Neural progenitor cell (in vitro differentiated cells): ENCODE measurements around the gene DKK1. TPM values are rescaled to one million over a fixed set of nuclear protein-coding genes. Genes with fewer than 3 reads are reported as not detected.

ENCODE experiments used
- DNase-seq: peaks from one replicate; pipeline ENCODE4 v3.0.0-alpha.2; 2016; ENCODE audit warnings: low spot score
- H2AFZ ChIP-seq: fragments of 200-600 bp; sonication (generic); replicated peaks from 2 replicates; pipeline ENCODE4 v1.6.1; 2016; ENCODE audit warnings: antibody characterized with exemption
- H3F3A ChIP-seq: fragments of 200-600 bp; sonication (generic); 2 replicates; pipeline ENCODE4 v1.6.1; 2016; ENCODE audit warnings: antibody characterized with exemption, low read depth
- H3K27ac ChIP-seq: fragments of 200-600 bp; sonication (generic); 2 replicates; pipeline ENCODE4 v1.5.1; 2016; ENCODE audit warnings: mild to moderate bottlenecking
- H3K27me3 ChIP-seq: fragments of 200-600 bp; sonication (generic); 2 replicates; pipeline ENCODE4 v1.6.1; 2016; ENCODE audit warnings: mild to moderate bottlenecking, moderate library complexity
- H3K36me3 ChIP-seq: fragments of 200-600 bp; sonication (generic); 2 replicates; pipeline ENCODE4 v1.5.1; 2016
- H3K4me1 ChIP-seq: fragments of 200-600 bp; sonication (generic); 2 replicates; pipeline ENCODE4 v1.6.1; 2016; ENCODE audit warnings: mixed run types
- H3K4me2 ChIP-seq: fragments of 200-600 bp; sonication (generic); 2 replicates; pipeline ENCODE4 v1.6.1; 2016
- H3K4me3 ChIP-seq: fragments of 200-600 bp; sonication (generic); 2 replicates; pipeline ENCODE4 v1.5.1; 2016
- H3K79me2 ChIP-seq: fragments of 200-600 bp; sonication (generic); 2 replicates; pipeline ENCODE4 v1.6.1; 2016; ENCODE audit warnings: low read depth
- H3K9ac ChIP-seq: fragments of 200-600 bp; sonication (generic); 2 replicates; pipeline ENCODE4 v1.6.1; 2016
- H3K9me3 ChIP-seq: fragments of 200-600 bp; sonication (generic); 2 replicates; pipeline ENCODE4 v1.5.1; 2016; ENCODE audit warnings: low read depth
- H4K20me1 ChIP-seq: fragments of 200-600 bp; sonication (generic); 2 replicates; pipeline ENCODE4 v1.6.1; 2016; ENCODE audit warnings: low read depth
- H3K27ac Mint-ChIP-seq: 3 replicates; pipeline ENCODE4 v1.8.0; 2021; ENCODE audit warnings: mixed read lengths
- H3K27me3 Mint-ChIP-seq: 2 replicates; pipeline ENCODE4 v1.8.0; 2022; ENCODE audit warnings: low read depth, mild to moderate bottlenecking, inconsistent platforms, moderate library complexity, mixed read lengths; ENCODE audit not compliant: insufficient read depth
- H3K36me3 Mint-ChIP-seq: 3 replicates; pipeline ENCODE4 v1.8.0; 2021; ENCODE audit warnings: mixed read lengths
- H3K4me1 Mint-ChIP-seq: 3 replicates; pipeline ENCODE4 v1.8.0; 2021; ENCODE audit warnings: mixed read lengths
- H3K4me3 Mint-ChIP-seq: 3 replicates; pipeline ENCODE4 v1.8.0; 2021; ENCODE audit warnings: mild to moderate bottlenecking, moderate library complexity, mixed read lengths
- H3K9me3 Mint-ChIP-seq: 3 replicates; pipeline ENCODE4 v1.8.0; 2020; ENCODE audit warnings: mixed read lengths
- CTCF ChIP-seq: fragments of 200-600 bp; sonication (generic); IDR thresholded peaks from 2 replicates; pipeline ENCODE4 v1.5.1; 2017; ENCODE audit warnings: antibody characterized with exemption, mild to moderate bottlenecking
- EZH2 ChIP-seq: fragments of 200-600 bp; sonication (generic); IDR thresholded peaks from 2 replicates; pipeline ENCODE4 v1.6.1; 2017; ENCODE audit warnings: antibody characterized with exemption, mild to moderate bottlenecking, moderate library complexity
- EZH2phosphoT487 ChIP-seq: fragments of 200-600 bp; sonication (generic); IDR thresholded peaks from 2 replicates; pipeline ENCODE4 v1.6.1; 2017; ENCODE audit warnings: antibody characterized with exemption
- total RNA-seq: library from RNA; depleted of rRNA; stranded (reverse); fragments of >200 nt; gene quantifications from 2 replicates; pipeline ENCODE4 v1.2.3, GENCODE V29; 2015; ENCODE audit warnings: low replicate concordance

DKK1 gene
- total RNA-seq, 1 donor from 2014 or later, result 16.1 TPM

GRCh38 chr10:52268790-52269189 lies 45.3 kb upstream of the DKK1 start:
- no peak overlapping the region for H3K4me2 ChIP-seq
- no peak overlapping the region for H3K9ac ChIP-seq

GRCh38 chr10:52269233-52269632 lies 44.8 kb upstream of the DKK1 start:
- Mint-ChIP-seq H3K27me3 (no peaks in the 10 kb centered on the region), H3K4me3 (no peak overlapping the region), H3K27ac (no peak overlapping the region), H3K9me3 (no peaks in the 10 kb centered on the region), H3K4me1 (no peaks in the 10 kb centered on the region), H3K36me3 (no peaks in the 10 kb centered on the region)
- no peak overlapping the region for H3K9ac ChIP-seq
- H3K4me2 ChIP-seq, result no peak overlapping the region
- no peaks in the 10 kb centered on the region for H3F3A ChIP-seq
- H3K9me3 ChIP-seq, result no peaks in the 10 kb centered on the region
- no peak overlapping the region for H3K4me3 ChIP-seq
- no peaks in the 10 kb centered on the region for H4K20me1 ChIP-seq
- DNase-seq, result no peak
- H3K36me3 ChIP-seq, result no peaks in the 10 kb centered on the region
- H2AFZ ChIP-seq, result no peak overlapping the region
- H3K27me3 ChIP-seq, result no peaks in the 10 kb centered on the region
- no peaks in the 10 kb centered on the region for H3K79me2 ChIP-seq
- no peaks in the 10 kb centered on the region for H3K4me1 ChIP-seq
- TF ChIP-seq EZH2phosphoT487 (no peak), EZH2 (no peak), CTCF (no peak)
- no peak overlapping the region for H3K27ac ChIP-seq

More at GRCh38 chr10:52268790-52269189, 45.3 kb upstream of the DKK1 start:
- no peak overlapping the region for H3K4me3 Mint-ChIP-seq
- no peaks in the 10 kb centered on the region for H3K4me1 Mint-ChIP-seq
- Histone ChIP-seq H3K79me2 (no peaks in the 10 kb centered on the region), H3K4me3 (no peak overlapping the region), H3K27ac (no peak overlapping the region), H3K36me3 (no peaks in the 10 kb centered on the region), H3F3A (no peaks in the 10 kb centered on the region), H3K27me3 (no peaks in the 10 kb centered on the region), H4K20me1 (no peaks in the 10 kb centered on the region), H2AFZ (no peak overlapping the region), H3K9me3 (no peaks in the 10 kb centered on the region), H3K4me1 (no peaks in the 10 kb centered on the region)
- no peaks in the 10 kb centered on the region for H3K9me3 Mint-ChIP-seq
- H3K36me3 Mint-ChIP-seq, result no peaks in the 10 kb centered on the region
- DNase-seq, result no peak
- no peaks in the 10 kb centered on the region for H3K27me3 Mint-ChIP-seq
- no peak overlapping the region for H3K27ac Mint-ChIP-seq
- TF ChIP-seq EZH2 (no peak), CTCF (no peak), EZH2phosphoT487 (no peak)

GRCh38 chr10:52276163-52276562 lies 37.9 kb upstream of the DKK1 start:
- Histone ChIP-seq H3K36me3 (no peaks in the 10 kb centered on the region), H3K4me3 (no peak overlapping the region), H3K4me1 (no peaks in the 10 kb centered on the region), H3K27me3 (no peaks in the 10 kb centered on the region), H3K9ac (no peak overlapping the region), H3K9me3 (no peaks in the 10 kb centered on the region), H3K27ac (no peak overlapping the region), H3K4me2 (no peak overlapping the region), H3K79me2 (no peaks in the 10 kb centered on the region), H3F3A (no peaks in the 10 kb centered on the region), H2AFZ (no peak overlapping the region), H4K20me1 (no peaks in the 10 kb centered on the region)
- TF ChIP-seq EZH2 (no peak), CTCF (no peak), EZH2phosphoT487 (no peak)
- H3K27me3 Mint-ChIP-seq, result no peaks in the 10 kb centered on the region
- peaks cover 6% of the 10 kb centered on the region for H3K9me3 Mint-ChIP-seq
- no peak overlapping the region for H3K27ac Mint-ChIP-seq
- H3K4me3 Mint-ChIP-seq, result no peak overlapping the region
- no peaks in the 10 kb centered on the region for H3K4me1 Mint-ChIP-seq
- no peak for DNase-seq
- no peaks in the 10 kb centered on the region for H3K36me3 Mint-ChIP-seq
